T-helper 2 cell treated with Interferon-gamma antibody and Interleukin-4, amounts not matched to agents 100 ng/mL and 5 ng/mL, for 36 hours (primary cell): Measurements from ENCODE around the gene FAM9A. TPM values are rescaled to one million over a fixed set of nuclear protein-coding genes. Genes with fewer than 3 reads are reported as not detected.

Source experiments
- total RNA-seq: library from RNA; stranded (reverse); gene quantifications from 2 replicates; pipeline ENCODE4 v1.2.3, GENCODE V29; 2022

Gene FAM9A
- total RNA-seq, 1 donor from 2014 or later = not detected

Other genes with a start within 250 kb of the FAM9A start
- gene ANOS1, start 69.2 kb downstream of the FAM9A start, total RNA-seq = 0.05 TPM in 1 of 2 replicates, not detected in the other
- 0.11 TPM in 1 of 2 replicates, not detected in the other for gene FAM9B, start 232.7 kb upstream of the FAM9A start, total RNA-seq